K562 (cell line): ENCODE measurements around the gene C9orf50. TPM values are rescaled to one million over a fixed set of nuclear protein-coding genes. Genes with fewer than 3 reads are reported as not detected.

Source experiments
- ATAC-seq: fragments of 200-7000 bp; cut with Tn5 transposase; 3 replicates; pipeline ENCODE4 v1.9.1; 2020; ENCODE audit warnings: moderate library complexity
- BruUV-seq: library from RNA; stranded (reverse); fragments of 400-500 nt; replicated peaks from 2 replicates; lab custom pipeline; 2021; lab: Mats Ljungman, UMichigan
- CTCF ChIA-PET: fragments of 300-600 bp; formaldehyde crosslinking; extraction: SDS; loops from one replicate; lab custom pipeline; 2021; ENCODE audit warnings: low intra/inter-chr PET ratio; lab: Yijun Ruan, JAX
- POLR2A ChIA-PET: fragments of 300-600, 350-650 bp; sonication (Branson Sonifier 250); formaldehyde crosslinking; extraction: SDS; loops from one replicate; lab custom pipeline; 2021; ENCODE audit warnings: antibody characterized with exemption, inconsistent platforms; lab: Yijun Ruan, JAX
- DNase-seq, 4 experiments: peaks; one replicate each; pipeline versions ENCODE4 v3.0.0 to v3.0.0-alpha.2; 2011 to 2018; ENCODE audit warnings: low spot score in 3 of 4, mixed read lengths in 3 of 4; ENCODE audit errors: extremely low read depth in 1 of 4
- FAIRE-seq: peaks from 2 replicates; lab custom pipeline; 2011; peaks lifted over from hg19 to GRCh38; lab: Jason Lieb, UNC
- H2AFZ ChIP-seq: 2 replicates; pipeline ENCODE4 v1.6.0; 2011; ENCODE audit warnings: low read depth, low read length, control low read depth, inconsistent platforms
- H3K27ac ChIP-seq: fragments of 200-600 bp; 3 replicates; pipeline ENCODE4 v1.8.0; 2011; ENCODE audit warnings: low read depth, mild to moderate bottlenecking, control low read depth, inconsistent platforms, low read length, moderate library complexity, mixed read lengths; ENCODE audit errors: extremely low read depth
- H3K27me3 ChIP-seq, 2 experiments: fragments of 300-600 bp in 1 of 2; 2 replicates in 1 of 2; 3 replicates in 1 of 2; pipeline versions ENCODE4 v1.6.0 to v1.8.0; 2011; ENCODE audit warnings: inconsistent platforms in 2 of 2, low read length in 2 of 2, mild to moderate bottlenecking in 1 of 2, mixed read lengths in 1 of 2, moderate library complexity in 1 of 2; ENCODE audit not compliant: control insufficient read depth in 2 of 2, insufficient read depth in 2 of 2
- H3K36me3 ChIP-seq: fragments of 300-600 bp; 3 replicates; pipeline ENCODE4 v1.8.0; 2011; ENCODE audit warnings: mild to moderate bottlenecking, low read length, inconsistent platforms; ENCODE audit not compliant: control insufficient read depth, insufficient read depth
- H3K4me1 ChIP-seq, 2 experiments: fragments of 200-600 bp in 1 of 2; replicated peaks in 1 of 2; 2 replicates in 1 of 2; 3 replicates in 1 of 2; pipeline versions ENCODE4 v1.5.1 to v1.8.0; 2011; ENCODE audit warnings: inconsistent platforms in 2 of 2, low read length in 2 of 2, mild to moderate bottlenecking in 1 of 2, mixed read lengths in 1 of 2, moderate library complexity in 1 of 2; ENCODE audit not compliant: control insufficient read depth in 2 of 2, insufficient read depth in 2 of 2
- H3K4me2 ChIP-seq: 2 replicates; pipeline ENCODE4 v1.6.1; 2011; ENCODE audit warnings: low read length, control low read depth, inconsistent platforms, mixed read lengths; ENCODE audit not compliant: insufficient read depth
- H3K4me3 ChIP-seq: fragments of 200-600 bp; sonication (generic), shearing (Covaris generic); 2 replicates; pipeline ENCODE4 v1.5.1; 2016; ENCODE audit warnings: control low read depth, inconsistent platforms
- H3K79me2 ChIP-seq: fragments of 200-600 bp; 3 replicates; pipeline ENCODE4 v1.8.0; 2011; ENCODE audit warnings: low read length, inconsistent platforms; ENCODE audit not compliant: control insufficient read depth, insufficient read depth
- H3K9ac ChIP-seq, 2 experiments: 2 replicates each; pipeline versions ENCODE4 v1.6.0 to v1.6.1; 2011; ENCODE audit warnings: low read depth in 2 of 2, low read length in 2 of 2, control low read depth in 1 of 2, inconsistent platforms in 1 of 2, mild to moderate bottlenecking in 1 of 2, mixed read lengths in 1 of 2; ENCODE audit not compliant: insufficient read depth in 1 of 2
- H3K9me1 ChIP-seq: one replicate; pipeline ENCODE4 v1.6.0; 2011; ENCODE audit warnings: inconsistent platforms, mild to moderate bottlenecking, low read length, moderate library complexity; ENCODE audit not compliant: control insufficient read depth, insufficient read depth
- H3K9me3 ChIP-seq: replicated peaks from 2 replicates; pipeline ENCODE4 v1.5.1; 2011; ENCODE audit warnings: low read depth, low read length, inconsistent platforms; ENCODE audit not compliant: control insufficient read depth, insufficient read depth
- H4K20me1 ChIP-seq: replicated peaks from 2 replicates; pipeline ENCODE4 v1.6.1; 2011; ENCODE audit warnings: low read length, inconsistent platforms, mixed read lengths; ENCODE audit not compliant: control insufficient read depth, insufficient read depth
- POLR2A ChIP-seq: fragments of 450-650 bp; conservative IDR thresholded peaks from 2 replicates; pipeline ENCODE4 v1.6.1; 2016
- POLR2AphosphoS2 ChIP-seq: IDR thresholded peaks from 2 replicates; pipeline ENCODE4 v1.6.1; 2012; ENCODE audit warnings: low read length, improper control_type of control experiment
- POLR2G ChIP-seq: fragments of 200-400 bp; formaldehyde crosslinking; IDR thresholded peaks from 2 replicates; pipeline ENCODE4 v1.6.1; 2017; ENCODE audit warnings: low read depth, mild to moderate bottlenecking, antibody characterized with exemption, low read length, moderate library complexity
- RBFOX2 ChIP-seq: fragments of 200-400 bp; formaldehyde crosslinking; IDR thresholded peaks from 2 replicates; pipeline ENCODE4 v1.6.1; 2017; ENCODE audit warnings: low read depth, mild to moderate bottlenecking, low read length, moderate library complexity
- ZNF668 ChIP-seq: fragments of 250-450 bp; sonication (Bioruptor Pico); IDR thresholded peaks from 2 replicates; pipeline ENCODE4 v1.8.0; 2022; ENCODE audit warnings: mild to moderate bottlenecking, inconsistent platforms
- WGBS: fragments of 100-300 bp; shearing (Covaris generic); methylation state at CpG from one replicate; pipeline ENCODE4 v1.1.6; 2016; ENCODE audit warnings: low coverage, mixed read lengths; ENCODE audit not compliant: insufficient coverage; ENCODE audit errors: missing lambda C conversion rate; 5-methylcytosine and 5-hydroxymethylcytosine counted together
- in situ Hi-C: fragments of 300-500 bp; cut with MboI; formaldehyde crosslinking; loops from 4 replicates; pipeline ENCODE4 v1.15.0; 2018; ENCODE audit warnings: inconsistent platforms, mixed read lengths
- intact Hi-C: fragments of 100-400 bp; cut with micrococcal nuclease; formaldehyde crosslinking; loops from 2 replicates; pipeline ENCODE4 v1.14.2; 2022
- polyA plus RNA-seq, 8 experiments: library from polyadenylated mRNA; depleted of rRNA in 4 of 8; stranded (reverse) in 5 of 8; unstranded in 3 of 8; fragments of >200 nt; fragmentation: Nextera tagmentation in 2 of 8; fragmentation: Illumina TruSeq in 1 of 8; extraction: Ambion mirVana in 2 of 8; extraction: Trizol in 1 of 8; gene quantifications; 2 replicates each; pipeline versions ENCODE4 v1.2.1 to v1.2.3, GENCODE V29; 2011 to 2014; ENCODE audit warnings: inconsistent platforms in 1 of 8, missing spikeins in 1 of 8
- total RNA-seq, 7 experiments: library from RNA; depleted of rRNA in 6 of 7; stranded (reverse); fragments of >200 nt in 6 of 7; fragmentation: Illumina TruSeq in 2 of 7; extraction: Trizol in 2 of 7; gene quantifications; 2 replicates each; pipeline versions ENCODE4 v1.2.1 to v1.2.3, GENCODE V29; 2011 to 2021; ENCODE audit warnings: low replicate concordance in 1 of 7

The C9orf50 gene
- total and polyA plus RNA-seq, 9 of the 15 experiments (the other 6 are each of a cell fraction or from before 2014, with no cell fraction given): not detected

DNA sequence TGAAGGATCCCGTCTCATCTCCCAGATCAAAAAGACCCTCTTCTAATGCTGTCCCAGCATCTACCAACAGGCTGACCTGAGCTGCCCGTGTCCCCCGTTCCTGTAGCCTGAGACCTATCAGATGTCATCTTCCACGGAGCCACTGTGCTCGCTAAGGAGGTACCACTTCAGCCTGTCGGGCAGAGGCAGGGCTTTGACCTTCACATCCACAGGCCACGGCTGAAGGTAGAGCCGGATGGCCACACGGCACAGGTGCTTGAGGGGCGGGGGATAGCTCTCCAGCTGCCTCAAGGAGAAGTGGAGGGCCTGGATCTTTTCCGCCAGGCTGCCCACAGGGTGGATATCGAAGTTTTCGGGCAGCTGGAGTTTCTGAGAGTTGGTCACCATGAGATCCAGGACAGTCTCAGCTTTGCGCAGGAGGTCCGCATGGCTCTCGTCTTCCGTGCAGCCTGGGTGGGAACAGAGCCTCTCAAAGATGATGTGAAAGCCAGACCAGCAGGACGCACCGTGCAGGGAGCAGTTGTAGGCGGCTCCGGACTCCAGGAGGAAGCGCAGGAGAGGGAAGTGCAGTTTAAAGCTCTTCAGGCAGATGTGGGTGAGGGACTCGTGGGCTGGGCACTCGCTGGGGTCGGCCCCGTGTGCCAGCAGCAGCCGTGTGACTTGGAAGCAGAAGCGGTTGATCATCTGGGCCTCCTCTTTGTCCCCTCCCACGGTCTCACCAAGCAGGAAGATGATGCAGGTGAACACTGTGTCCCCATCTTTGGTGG lies 17.0 kb upstream of the C9orf50 start:
- Histone ChIP-seq H3K4me2 (no peak overlapping the region), H3K9me3 (no peaks in the 10 kb centered on the region), H3K9me1 (no peaks in the 10 kb centered on the region), H3K27me3 (no peaks in the 10 kb centered on the region), H2AFZ (no peak overlapping the region), H3K9ac (no peak overlapping the region), H3K27ac (no peak overlapping the region), H3K4me1 (peaks cover 0 to 41% of the 10 kb centered on the region in 2 experiments; a peak in 3 of 5 replicates), H3K4me3 (no peak overlapping the region), H3K79me2 (peaks cover 20% of the 10 kb centered on the region), H4K20me1 (peaks cover 25% of the 10 kb centered on the region), H3K36me3 (peaks cover 67% of the 10 kb centered on the region; the same call in 2 of the 3 replicates)
- intact Hi-C loops (no loop called here), in situ Hi-C loops (no loop called here)
- ChIA-PET CTCF (no interaction called here), POLR2A (interaction anchor here (0.5 to 2.3 kb wide), 5 partner anchors 9 to 57 kb away, joined by 3 to 11 read pairs (median 3); partner anchors contain the start of gene NTMT1)
- no peak for FAIRE-seq
- DNase-seq: no peak
- 0 out of 2 replicates have a peak, but pooled peaks have one; percentile 23 for TF ChIP-seq RBFOX2
- no peak for TF ChIP-seq ZNF668 (CRISPR knock-in tag)
- 0 out of 2 replicates have a peak, but pooled peaks have one; percentile 1 for TF ChIP-seq POLR2A
- 0 out of 2 replicates have a peak, but pooled peaks have one; percentile 50 for TF ChIP-seq POLR2AphosphoS2
- TF ChIP-seq POLR2G: peak; percentile 63
- no peak for ATAC-seq
- 85% methylated on average over 29 of the region's 29 CpGs for WGBS
- BruUV-seq: no TSS peak
